ENCODE results near the gene TSHB.

TSHB gene

DNA sequence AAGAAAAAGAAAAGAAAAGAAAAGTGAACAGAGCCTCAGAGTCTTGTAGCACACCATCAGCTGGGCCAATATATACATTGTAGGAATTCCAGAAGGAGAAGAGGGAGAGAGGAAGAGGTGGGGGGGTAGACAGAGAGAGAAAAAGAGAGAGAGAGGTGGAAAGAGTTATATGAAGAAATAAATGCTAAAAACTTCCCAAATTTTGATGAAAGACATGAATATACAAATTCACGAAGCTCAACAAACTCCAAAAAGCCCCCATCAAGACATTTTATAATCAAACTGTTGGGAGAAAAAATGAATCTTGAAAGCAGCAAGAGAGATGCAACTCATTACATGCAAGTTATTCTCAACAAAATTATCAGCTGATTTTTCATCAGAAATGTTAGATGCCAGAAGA lies 41.5 kb upstream of the TSHB start:
- Histone ChIP-seq H3F3A (ENCODE audit: low read depth) (no peaks in the 10 kb centered on the region), H3K4me1 (ENCODE audit: insufficient read depth, low read length, poor library complexity, severe bottlenecking) (no peaks in the 10 kb centered on the region), H3K36me3 (ENCODE audit: insufficient read depth, low read length) (no peaks in the 10 kb centered on the region), H3K79me2 (ENCODE audit: insufficient read depth, low read length) (no peaks in the 10 kb centered on the region), H3K4me2 (ENCODE audit: low read depth, low read length, poor library complexity, severe bottlenecking) (no peak overlapping the region), H2AFZ (ENCODE audit: low read length) (no peak overlapping the region), H4K20me1 (ENCODE audit: insufficient read depth, low read length, poor library complexity, severe bottlenecking) (no peaks in the 10 kb centered on the region), H3K4me3 (ENCODE audit: low read length, poor library complexity, severe bottlenecking) (no peak overlapping the region), H3K9me3 (ENCODE audit: insufficient read depth, low read depth, low read length) (peaks cover 4% of the 10 kb centered on the region; the same call in 1 of the 2 replicates), H3K9ac (ENCODE audit: low read depth, low read length, poor library complexity, severe bottlenecking) (no peak overlapping the region), H3K9me2 (replicated peaks; ENCODE audit: low read depth, low read length) (no peaks in the 10 kb centered on the region), H3K27me3 (ENCODE audit: insufficient read depth, low read length, poor library complexity, severe bottlenecking) (no peaks in the 10 kb centered on the region)
- TF ChIP-seq EZH2phosphoT487 (IDR thresholded peaks at IDR 0.05; ENCODE audit: borderline replicate concordance) (no peak), CTCF (conservative IDR thresholded peaks at IDR 0.05; ENCODE audit: low read length) (no peak)

DNA sequence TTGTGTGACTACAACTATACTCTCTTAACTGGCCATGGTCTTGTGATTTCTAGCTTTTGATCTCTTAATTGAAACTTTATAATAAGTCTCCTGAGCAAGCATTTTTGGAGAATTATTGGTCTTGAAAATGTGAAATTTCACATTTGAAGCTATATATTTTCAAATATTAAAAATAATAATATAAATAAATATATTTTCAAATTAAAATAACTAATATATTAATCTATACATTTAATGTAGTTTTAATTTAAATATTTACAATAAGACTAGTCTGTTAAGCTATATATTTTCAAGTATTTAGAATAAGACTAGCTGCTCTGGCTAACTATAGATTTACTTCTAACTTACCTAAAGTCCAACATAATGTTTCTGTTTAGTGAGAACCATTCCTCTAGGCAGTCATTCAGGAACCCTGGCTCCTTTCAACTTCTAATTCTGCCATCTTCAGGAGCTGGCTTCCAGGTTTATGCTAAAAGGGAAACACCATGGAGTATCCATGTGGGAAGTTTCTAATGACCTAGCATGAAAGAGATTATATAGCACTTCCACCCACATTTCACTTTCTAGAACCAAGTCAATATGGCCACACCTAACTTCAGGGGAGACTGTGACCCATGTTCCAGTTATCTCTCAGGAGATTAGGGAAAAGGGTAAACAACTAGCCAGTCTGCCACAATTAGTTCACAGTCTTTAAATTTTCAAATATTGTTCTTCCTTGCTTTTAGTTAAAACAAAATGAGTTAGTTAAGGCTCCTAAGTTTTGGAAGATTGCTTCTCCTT lies 31.9 kb upstream of the TSHB start:
- Histone ChIP-seq H2AFZ (ENCODE audit: low read length) (no peak overlapping the region), H3K9ac (ENCODE audit: low read depth, low read length, poor library complexity, severe bottlenecking) (no peak overlapping the region), H3K4me3 (ENCODE audit: low read length, poor library complexity, severe bottlenecking) (no peak overlapping the region), H3K9me3 (ENCODE audit: insufficient read depth, low read depth, low read length) (no peaks in the 10 kb centered on the region), H3K27me3 (ENCODE audit: insufficient read depth, low read length, poor library complexity, severe bottlenecking) (no peaks in the 10 kb centered on the region), H3F3A (ENCODE audit: low read depth) (no peaks in the 10 kb centered on the region), H4K20me1 (ENCODE audit: insufficient read depth, low read length, poor library complexity, severe bottlenecking) (no peaks in the 10 kb centered on the region), H3K4me1 (ENCODE audit: insufficient read depth, low read length, poor library complexity, severe bottlenecking) (no peaks in the 10 kb centered on the region), H3K4me2 (ENCODE audit: low read depth, low read length, poor library complexity, severe bottlenecking) (no peak overlapping the region), H3K36me3 (ENCODE audit: insufficient read depth, low read length) (no peaks in the 10 kb centered on the region), H3K79me2 (ENCODE audit: insufficient read depth, low read length) (no peaks in the 10 kb centered on the region), H3K9me2 (replicated peaks; ENCODE audit: low read depth, low read length) (no peaks in the 10 kb centered on the region)
- TF ChIP-seq EZH2phosphoT487 (IDR thresholded peaks at IDR 0.05; ENCODE audit: borderline replicate concordance) (no peak), CTCF (conservative IDR thresholded peaks at IDR 0.05; ENCODE audit: low read length) (no peak)

GRCh38 chr1:115006191-115006590 lies 23.4 kb upstream of the TSHB start:
- no peaks in the 10 kb centered on the region for H3F3A ChIP-seq (ENCODE audit: low read depth)
- no peaks in the 10 kb centered on the region for H3K79me2 ChIP-seq (ENCODE audit: insufficient read depth, low read length)

More at GRCh38 chr1:115006191-115006590, 23.4 kb upstream of the TSHB start:
- Histone ChIP-seq H3K9me3 (ENCODE audit: insufficient read depth, low read depth, low read length) (no peaks in the 10 kb centered on the region), H3K9ac (ENCODE audit: low read depth, low read length, poor library complexity, severe bottlenecking) (no peak overlapping the region), H3K4me3 (ENCODE audit: low read length, poor library complexity, severe bottlenecking) (no peak overlapping the region), H3K4me1 (ENCODE audit: insufficient read depth, low read length, poor library complexity, severe bottlenecking) (no peaks in the 10 kb centered on the region), H2AFZ (ENCODE audit: low read length) (no peak overlapping the region), H3K27me3 (ENCODE audit: insufficient read depth, low read length, poor library complexity, severe bottlenecking) (no peaks in the 10 kb centered on the region), H3K9me2 (replicated peaks; ENCODE audit: low read depth, low read length) (no peaks in the 10 kb centered on the region), H3K36me3 (ENCODE audit: insufficient read depth, low read length) (no peaks in the 10 kb centered on the region), H4K20me1 (ENCODE audit: insufficient read depth, low read length, poor library complexity, severe bottlenecking) (no peaks in the 10 kb centered on the region), H3K4me2 (ENCODE audit: low read depth, low read length, poor library complexity, severe bottlenecking) (no peak overlapping the region)
- TF ChIP-seq CTCF (conservative IDR thresholded peaks at IDR 0.05; ENCODE audit: low read length): no peak
- TF ChIP-seq EZH2phosphoT487 (IDR thresholded peaks at IDR 0.05; ENCODE audit: borderline replicate concordance): no peak

Data from Loucy (cell line).